HG03175 (cell line): ENCODE results near the gene KMT5C.

Experiments used
- ATAC-seq: cut with Tn5 transposase; IDR thresholded peaks from one replicate; pipeline ENCODE4 v1.9.1; 2021; ENCODE audit warnings: mild to moderate bottlenecking, moderate library complexity; ENCODE audit not compliant: unreplicated experiment

Gene KMT5C

DNA sequence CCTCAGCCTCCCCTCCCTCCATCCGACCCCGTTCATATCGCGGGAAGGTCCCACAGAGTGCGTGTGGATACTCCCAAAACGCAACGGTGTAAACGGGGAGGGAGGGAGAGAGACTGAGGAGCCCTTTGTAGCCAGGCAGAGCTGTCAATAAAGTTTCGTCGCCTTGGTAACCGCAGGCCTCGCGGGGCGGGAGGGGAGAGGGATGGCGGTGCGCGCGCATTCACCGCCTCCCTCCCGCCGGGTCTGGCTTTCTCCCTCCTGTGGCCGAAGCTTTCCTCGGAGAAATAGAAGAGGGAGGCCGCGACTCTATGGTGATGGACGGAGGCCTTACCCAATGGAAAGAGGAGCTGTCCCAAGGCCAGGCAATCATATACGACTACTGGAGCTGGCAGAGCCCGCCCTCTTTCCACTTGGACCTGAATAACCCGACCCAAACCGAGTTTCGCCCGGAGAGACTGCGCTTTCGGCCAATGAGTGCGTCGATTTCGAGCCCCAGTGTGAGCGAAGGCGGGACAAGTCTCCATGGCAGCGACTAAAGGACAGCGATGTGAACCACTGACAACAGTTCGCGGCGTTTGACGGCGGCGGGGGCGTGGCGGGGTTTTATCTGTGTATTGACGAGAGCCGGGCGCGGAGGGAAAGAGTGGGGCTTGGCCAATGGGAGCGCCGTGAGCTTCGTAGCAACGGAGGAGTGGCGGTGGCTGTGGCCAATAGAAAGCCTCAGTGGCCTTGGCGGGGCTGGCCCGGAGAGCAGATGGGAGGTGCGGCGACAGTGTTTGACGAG is at the start of gene KMT5C:
KMT5C (plus strand) TSS at position 772 of the 784 bp plus-strand sequence. CDS start 2,061 bp downstream, outside the sequence.
- ATAC-seq: peak; percentile 81

DNA sequence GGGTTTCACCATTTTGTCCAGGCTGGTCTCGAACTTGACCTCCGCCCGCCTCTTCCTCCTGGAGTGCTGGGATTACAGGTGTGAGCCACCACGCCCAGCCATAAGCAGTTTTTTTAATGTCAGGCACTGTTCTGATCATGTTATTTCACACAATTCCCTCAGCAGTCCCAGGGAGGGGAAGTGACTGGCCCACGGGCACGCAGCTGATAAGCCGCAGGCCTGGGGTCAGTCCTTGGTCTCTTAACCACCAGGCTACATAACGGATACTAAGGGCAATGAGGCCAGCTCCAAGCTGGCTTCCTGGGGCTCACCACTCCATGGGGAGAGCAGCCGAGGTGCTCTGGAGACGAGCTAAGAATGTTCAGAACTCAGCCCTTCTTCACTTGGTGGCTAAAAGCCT is 42.4 kb upstream of the KMT5C start:
- no peak for ATAC-seq

DNA sequence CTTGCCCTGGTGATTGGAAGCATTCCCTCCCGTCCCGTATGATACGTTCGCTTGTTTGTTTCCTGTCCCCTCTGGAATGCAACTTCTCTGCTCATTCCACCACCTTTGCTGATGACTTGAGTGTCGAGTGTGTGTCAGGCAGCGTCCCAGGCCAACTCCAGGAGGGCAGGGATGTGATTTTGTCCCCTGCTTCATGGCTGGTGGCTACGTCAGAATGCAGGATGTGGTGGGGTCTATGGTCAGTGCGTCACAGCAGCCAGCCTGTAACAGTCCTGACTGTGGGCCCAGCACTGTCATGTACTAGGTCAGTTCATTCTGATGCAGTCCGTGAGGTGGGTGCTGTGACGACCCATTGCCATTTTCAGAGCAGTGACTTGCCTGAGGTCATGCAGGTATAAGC is 39.7 kb upstream of the KMT5C start:
- no peak for ATAC-seq

DNA sequence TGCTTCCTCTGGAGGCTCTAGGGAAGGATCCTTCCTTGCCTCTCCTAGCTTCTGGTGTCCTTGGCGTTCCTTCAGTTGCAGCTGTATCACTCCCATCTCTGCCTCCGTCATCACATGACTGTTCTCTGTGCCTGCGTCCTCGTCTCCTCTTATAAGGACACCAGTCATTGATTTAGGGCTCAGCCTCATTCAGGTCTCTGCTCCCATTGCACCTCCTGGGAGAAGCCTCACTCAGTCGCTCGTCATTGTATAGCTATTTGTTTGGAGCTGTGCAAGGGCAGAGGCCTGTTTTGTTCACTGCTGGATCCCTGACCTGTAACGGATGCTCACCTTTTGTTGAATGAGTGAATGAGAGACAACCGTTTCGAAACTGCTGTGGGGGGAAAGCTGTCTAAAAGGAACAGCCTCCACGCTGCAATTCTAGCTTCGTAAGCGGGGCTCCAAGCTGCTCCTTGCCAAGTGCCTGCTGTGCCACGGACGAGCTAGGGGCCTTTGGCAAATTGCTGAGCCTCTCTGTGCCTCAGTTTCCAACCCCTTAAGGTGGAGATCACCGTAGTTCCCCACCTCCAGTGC is 38.7 kb upstream of the KMT5C start:
- ATAC-seq: no peak

DNA sequence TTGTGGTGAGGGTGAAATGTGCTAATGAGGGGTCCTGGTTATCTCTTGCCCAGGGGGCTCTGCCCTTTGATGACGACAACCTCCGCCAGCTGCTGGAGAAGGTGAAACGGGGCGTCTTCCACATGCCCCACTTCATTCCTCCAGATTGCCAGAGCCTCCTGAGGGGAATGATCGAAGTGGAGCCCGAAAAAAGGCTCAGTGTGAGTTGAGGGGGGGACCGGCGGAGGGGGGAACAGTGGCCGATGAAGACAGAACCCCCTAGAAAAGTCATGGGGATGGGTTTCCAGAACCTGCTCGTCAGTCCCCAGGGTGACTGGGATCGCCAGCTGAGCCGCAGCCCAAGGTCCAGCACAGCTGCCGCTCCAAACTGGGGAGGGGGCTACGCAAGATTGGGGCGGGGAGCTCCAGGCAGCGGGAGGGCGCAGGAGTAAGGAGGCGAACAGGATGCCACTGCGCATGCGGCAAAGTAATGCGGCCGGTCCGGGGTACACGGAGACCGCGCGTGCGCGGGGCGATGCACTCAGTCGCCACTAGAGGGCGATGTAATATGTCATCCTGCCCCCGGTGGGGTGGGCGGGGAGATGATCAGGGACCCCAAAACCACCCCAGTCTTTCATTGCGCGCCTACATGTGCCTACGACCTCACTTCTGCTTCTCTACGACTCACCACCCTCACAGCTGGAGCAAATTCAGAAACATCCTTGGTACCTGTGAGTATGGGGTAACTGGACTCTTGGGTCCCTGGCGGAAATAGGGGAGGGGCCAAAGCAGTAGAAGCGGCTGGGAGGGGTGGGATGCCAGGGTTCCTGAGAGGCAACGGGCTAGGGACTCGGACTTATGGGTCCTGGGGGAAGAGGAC is 38.0 kb upstream of the KMT5C start:
- peak; percentile 67 for ATAC-seq

DNA sequence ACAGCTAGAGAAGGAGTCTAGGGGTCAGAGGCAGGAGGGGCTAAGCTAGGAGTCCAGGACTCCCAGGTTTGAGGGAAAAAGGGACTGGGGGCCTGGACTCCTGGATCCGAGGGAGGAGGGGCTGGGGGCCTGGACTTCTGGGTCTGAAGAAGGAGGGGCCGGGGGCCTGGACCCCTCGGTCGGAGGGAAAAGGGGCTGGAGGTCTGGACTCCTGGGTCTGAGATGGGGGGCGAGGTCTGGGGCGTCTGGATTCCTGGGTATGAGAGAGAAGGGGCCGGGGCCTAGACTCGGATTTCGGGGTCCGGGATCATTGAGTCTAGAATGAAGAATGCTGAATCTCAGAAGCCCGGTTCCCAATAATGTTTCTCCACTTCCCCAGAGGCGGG is 37.4 kb upstream of the KMT5C start:
- no peak for ATAC-seq

DNA sequence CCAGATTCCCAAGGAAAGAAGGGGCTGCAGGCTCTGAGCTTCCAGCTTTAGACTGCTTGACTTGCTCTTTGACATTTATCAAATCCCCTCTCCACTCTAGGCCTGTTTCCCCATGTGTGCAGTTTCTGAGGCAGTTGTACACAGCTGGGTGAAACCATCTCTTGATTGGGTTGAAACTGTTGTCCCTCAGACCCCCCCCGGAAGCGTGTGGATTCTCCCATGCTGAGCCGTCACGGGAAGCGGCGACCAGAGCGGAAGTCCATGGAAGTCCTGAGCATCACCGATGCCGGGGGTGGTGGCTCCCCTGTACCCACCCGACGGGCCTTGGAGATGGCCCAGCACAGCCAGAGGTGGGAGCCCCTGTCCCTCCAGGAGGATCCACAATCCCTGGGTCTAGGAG is 36.2 kb upstream of the KMT5C start:
- ATAC-seq: no peak

DNA sequence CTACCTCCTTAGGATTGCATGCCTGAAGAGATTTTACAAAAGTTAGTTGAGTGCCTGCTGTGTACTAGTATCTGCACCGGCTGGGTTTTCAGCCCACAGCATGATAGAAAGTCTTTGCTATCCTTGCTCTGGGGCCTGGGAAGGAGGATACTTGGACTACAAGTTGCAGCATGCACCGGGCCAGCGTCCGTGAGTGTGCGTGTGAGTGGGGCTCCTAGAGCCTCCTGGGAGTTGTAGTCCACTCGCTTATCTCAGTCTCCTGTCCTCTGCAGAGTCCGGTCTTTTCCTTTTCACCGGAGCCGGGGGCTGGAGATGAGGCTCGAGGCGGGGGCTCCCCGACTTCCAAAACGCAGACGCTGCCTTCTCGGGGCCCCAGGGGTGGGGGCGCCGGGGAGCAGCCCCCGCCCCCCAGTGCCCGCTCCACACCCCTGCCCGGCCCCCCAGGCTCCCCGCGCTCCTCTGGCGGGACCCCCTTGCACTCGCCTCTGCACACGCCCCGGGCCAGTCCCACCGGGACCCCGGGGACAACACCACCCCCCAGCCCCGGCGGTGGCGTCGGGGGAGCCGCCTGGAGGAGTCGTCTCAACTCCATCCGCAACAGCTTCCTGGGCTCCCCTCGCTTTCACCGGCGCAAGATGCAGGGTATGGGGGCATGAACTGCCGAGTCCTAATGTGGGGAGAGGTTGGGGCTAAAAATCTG is 35.2 kb upstream of the KMT5C start:
- ATAC-seq: no peak

DNA sequence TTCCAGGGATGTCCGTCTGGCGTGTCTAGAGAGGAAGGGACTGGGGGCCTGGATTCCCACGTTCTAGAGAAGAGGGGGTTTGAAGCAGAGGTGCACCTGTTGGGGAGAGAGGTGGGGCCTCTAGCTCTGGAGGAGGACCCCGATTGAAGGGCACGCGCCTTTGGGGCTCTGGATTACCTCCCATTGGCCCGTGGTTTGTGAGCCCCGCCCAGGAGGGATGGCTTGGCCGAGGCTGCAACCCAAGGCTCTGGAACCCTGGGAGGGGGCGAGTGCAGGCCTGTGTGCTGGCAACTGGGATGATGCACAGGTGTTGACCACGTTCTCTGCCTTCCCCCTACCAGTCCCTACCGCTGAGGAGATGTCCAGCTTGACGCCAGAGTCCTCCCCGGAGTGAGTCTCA is 34.7 kb upstream of the KMT5C start:
- no peak for ATAC-seq

DNA sequence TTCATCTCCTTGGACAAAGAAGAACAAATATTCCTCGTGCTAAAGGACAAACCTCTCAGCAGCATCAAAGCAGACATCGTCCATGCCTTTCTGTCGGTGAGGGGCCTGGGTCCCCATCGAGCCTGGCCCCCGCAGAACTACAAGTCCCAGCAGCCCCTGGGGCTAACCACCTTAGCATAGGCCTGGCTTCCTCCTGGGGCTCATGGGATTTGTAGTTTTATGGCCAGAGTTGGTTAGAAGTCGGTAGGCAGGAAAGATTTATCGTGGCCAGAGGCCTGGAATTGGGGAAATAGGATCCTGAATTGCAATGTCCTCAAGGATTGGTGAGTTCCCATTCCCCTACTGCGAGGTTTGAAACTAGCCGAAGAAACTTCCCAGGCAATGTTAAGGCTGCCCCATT is 34.2 kb upstream of the KMT5C start:
- ATAC-seq: no peak

DNA sequence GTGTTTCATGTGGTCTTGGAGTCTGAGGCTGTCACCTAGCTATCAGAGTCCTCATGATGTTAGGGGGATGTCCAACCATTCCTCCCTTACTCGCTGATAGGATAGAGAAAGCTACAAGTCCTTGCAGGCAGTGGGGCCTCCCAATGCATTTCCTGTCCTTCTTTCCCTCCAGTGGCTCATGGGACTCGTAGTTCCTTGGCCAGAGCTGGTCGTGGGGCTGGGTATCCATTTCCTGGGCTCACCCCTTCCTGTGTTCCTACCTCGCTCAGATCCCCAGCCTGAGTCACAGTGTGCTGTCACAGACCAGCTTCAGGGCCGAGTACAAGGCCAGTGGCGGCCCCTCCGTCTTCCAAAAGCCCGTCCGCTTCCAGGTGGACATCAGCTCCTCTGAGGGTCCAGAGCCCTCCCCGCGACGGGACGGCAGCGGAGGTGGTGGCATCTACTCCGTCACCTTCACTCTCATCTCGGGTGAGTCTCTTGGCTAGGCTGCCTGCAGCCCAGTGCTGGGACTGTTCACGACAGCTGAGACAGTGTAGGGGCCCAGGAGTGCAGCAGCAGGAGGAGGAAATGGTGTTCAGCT is 33.6 kb upstream of the KMT5C start:
- ATAC-seq: no peak

DNA sequence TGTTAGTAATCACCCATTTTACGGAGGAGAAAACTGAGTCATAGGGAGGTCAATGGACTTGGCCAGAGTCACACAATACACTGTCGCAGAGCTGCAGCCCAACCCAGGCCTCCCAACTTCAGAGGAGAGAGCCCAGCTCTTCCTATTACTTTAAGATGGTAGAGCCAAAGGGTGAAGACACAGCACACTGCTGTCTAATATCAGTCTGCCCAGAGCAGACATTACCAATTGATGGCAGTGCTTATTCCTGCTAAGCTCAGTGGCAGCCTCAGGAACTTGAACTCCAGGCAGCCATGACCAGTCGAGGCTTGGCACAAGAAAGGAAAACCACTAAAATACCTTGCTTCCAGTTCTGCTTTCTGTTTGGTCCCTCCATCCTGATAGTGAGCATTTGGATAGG is 33.0 kb upstream of the KMT5C start:
- no peak for ATAC-seq

DNA sequence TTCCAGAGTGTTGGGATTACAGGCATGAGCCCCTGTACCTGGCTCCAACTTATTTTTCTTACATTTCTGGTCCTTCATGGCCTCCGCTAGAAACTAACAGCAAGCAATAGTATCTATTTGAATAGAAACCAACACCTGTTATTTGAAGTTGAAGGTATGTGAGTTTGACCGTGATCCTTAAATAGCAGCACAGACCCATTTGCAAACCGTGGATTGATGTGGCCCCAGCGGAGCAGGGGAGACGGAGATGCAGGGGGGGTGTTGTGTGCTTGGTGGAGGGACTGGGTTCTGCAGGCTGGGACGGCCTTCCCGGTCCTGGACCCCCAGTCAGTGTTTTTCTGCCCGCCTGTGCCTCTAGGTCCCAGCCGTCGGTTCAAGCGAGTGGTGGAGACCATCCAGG is 31.4 kb upstream of the KMT5C start:
- no peak for ATAC-seq

DNA sequence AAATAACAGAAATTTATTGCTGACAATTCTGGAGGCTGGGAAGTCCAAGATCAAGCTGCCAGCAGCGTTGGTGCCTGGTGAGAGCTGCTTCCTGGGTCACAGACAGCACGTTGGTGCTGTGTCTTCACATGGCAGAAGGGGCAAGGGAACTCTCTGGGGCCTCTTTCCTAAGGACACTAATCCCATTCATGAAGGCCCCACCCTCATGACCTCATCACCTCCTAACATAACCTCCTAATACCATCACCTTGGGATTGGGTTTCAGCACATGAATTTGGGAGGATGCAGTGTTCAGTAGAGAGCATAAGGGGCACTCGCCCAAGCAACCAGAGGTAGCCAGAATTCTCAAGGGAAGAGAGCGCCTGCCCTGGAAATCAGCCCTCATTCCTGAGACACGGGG is 30.2 kb upstream of the KMT5C start:
- no peak for ATAC-seq

DNA sequence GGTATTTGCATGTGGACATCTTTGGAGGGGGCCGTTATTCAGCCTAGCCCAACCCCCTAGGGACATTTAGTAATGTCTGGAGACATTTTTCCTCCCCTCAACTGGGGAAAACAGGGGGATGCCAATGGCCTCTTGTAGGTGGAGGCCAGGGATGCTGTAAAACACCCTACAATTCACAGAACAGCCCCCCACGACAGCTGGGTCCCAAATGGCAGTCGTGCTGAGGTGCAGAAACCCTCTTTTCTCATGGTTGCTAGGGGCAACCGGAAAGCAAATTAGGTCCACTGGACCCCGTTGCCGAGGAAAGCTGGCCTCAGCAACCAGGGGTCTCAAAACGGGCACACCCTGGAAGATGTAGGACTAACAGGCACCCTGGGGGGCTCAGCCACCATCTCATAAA is 29.2 kb upstream of the KMT5C start:
- no peak for ATAC-seq

DNA sequence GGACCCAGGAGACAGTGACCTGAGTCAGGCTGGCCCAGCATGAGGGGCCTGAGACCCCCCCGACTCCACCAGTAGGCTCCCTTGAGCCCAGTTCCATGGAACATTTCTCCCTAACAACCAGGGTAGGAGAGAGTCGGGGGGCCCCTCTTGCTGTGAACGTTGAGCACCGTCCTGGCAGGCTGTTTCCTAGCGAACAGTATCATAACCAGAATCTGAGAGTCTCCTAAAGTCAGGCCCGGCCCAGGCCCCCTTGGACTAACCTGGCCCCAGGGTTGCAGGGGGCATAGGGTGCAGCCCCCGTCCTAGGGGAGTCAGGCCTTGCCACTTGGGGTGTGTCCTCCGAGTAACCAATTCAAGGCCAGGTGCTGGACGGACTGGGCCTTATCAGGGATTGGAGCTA is 28.3 kb upstream of the KMT5C start:
- ATAC-seq: no peak

DNA sequence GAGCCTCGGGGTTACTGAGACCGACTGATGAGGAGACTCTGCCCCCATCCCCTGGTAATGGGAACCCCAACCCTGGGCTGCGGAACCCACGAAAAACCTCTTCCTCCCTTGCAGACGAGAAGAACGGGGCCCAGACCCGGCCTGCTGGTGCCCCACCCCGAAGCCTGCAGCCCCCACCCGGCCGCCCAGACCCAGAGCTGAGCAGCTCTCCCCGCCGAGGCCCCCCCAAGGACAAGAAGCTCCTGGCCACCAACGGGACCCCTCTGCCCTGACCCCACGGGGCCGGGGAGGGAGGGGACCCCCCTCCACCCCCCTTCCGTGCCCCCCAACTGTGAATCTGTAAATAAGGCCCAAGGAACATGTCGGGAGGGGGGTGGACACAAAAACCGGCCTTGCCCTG is 27.9 kb upstream of the KMT5C start:
- no peak for ATAC-seq

DNA sequence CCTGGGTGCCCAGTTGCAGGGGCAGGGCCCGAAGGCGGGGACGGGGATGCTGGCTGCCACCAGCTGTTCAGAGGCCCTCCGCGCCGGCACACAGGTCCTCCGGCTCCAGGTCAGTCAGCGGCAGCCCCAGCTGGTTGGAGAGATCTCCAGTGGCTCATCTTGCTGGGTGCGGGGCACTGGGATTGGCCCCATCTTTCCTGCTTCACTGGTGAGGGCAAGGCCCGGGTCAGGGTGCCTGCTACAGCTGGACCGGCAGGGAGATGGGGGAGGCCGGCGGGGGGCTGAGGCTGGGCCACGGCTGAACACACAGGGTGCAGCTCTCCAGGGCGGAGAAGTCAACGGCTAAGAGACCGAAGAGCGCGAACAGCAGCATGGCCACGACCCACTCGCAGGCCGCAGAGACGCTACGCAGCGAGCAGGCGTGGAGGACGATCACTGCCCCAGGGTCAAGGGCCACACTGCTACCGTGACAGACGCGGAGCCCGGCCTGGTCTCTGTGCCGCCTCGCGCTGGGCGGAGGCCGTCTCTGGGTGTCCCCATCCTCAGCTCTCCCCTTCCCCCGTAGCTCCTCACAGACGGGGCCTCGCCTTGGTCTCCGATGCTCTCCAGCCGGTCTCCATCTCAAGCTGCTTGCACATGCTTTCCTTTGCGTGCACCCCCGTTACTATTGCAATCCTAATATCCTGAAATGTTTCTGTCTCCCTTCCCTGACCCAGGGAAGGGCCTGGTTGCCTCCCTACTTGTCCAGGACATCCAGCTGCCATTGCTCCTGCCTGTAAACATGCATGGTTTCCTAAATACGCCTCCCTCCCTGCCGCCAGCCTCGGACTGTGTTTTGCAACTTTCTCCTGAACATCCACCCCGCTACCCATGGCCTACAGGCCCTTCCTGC is 26.8 kb upstream of the KMT5C start:
- ATAC-seq: no peak

DNA sequence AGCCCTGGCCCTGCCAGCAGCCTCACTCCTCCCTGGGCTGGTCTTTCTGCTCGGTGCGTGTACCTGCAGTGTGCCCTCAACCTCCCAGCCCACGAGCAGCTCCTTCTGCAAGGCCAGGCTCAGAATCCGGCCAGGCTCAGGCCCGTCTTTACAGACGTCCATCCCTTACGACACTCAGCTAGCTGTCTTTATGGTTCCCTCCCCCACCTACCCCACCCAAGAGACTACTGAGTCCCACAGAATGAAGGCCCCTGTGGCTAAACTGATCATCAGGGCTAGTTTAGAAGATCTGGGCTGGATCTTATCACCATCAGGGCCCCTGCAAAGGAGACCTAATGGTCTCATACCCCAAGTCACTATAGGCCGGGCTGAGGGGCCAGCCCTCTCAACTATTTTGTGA is 25.3 kb upstream of the KMT5C start:
- no peak for ATAC-seq

DNA sequence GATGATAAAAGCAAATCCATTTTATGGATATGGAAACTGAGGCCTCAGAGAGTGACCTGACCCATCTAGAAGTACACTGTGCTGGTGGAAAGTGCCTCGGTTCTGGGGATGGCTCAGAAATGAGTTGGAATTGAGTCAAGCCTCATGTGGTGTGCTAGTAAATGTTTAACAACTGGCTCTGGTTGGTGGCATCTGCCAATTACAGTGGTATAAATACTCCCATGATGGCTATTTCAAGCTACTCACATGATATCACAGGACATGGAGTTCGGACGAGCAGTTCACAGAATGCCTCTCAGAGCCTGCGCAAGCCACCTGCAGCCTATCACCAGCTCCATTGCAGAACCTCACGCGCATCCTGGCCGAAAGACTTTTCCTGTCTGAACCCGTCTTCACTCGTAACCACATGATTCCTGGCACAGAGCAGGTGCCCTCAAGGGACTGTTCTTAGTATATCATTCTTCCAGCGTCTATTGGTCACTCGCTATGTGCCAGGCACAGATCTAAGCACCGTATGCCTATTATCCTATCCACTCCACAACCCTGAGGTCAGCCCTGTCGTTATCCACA is 23.6 kb upstream of the KMT5C start:
- ATAC-seq: no peak
